Sciatic nerve (tissue), 2 donors: ENCODE results near the gene PRKN. TPM values are rescaled to one million over a fixed set of nuclear protein-coding genes. Genes with fewer than 3 reads are reported as not detected.

Source experiments
- ATAC-seq: fragments of 200-7000 bp; cut with Tn5 transposase; one replicate; pipeline ENCODE4 v1.9.1; 2020; ENCODE audit warnings: mild to moderate bottlenecking, moderate library complexity
- DNase-seq: peaks from one replicate; pipeline ENCODE4 v3.0.0-alpha.2; 2020; ENCODE audit warnings: low spot score
- intact Hi-C: fragments of 100-400 bp; cut with DNase I; formaldehyde crosslinking; loops from one replicate; pipeline ENCODE4 v1.14.2; 2022
- total RNA-seq: library from RNA; stranded (reverse); fragmentation: NEBNext Ultra II Directional; extraction: Animal tissue kit (Norgen Biotek cat#: 25700); gene quantifications from one replicate; pipeline ENCODE4 v1.2.1, GENCODE V29; 2021
- donor health status: DM: no; HTN: no; CAD: no.
- donor health status: DM: no; HTN: no; CAD: no.

Gene PRKN
- total RNA-seq, 1 donor from 2014 or later: 15.9 TPM

GRCh38 chr6:162076816-162077215 lies 650.8 kb downstream of the PRKN start:
- DNase-seq (no peak), ATAC-seq (no peak)
- intact Hi-C loops: no loop called here

- no peak for ATAC-seq
- DNase-seq: no peak
- intact Hi-C loops: no loop called here
These were observed 652.8 kb downstream of the PRKN start for GRCh38 chr6:162074641-162075275.

- intact Hi-C loops: no loop called here
- no peak for ATAC-seq
These were observed 656.9 kb downstream of the PRKN start for GRCh38 chr6:162070639-162071038.

GRCh38 chr6:162069995-162070394 lies 657.6 kb downstream of the PRKN start:
- intact Hi-C loops: no loop called here
- no peak for ATAC-seq
- DNase-seq: no peak

More at GRCh38 chr6:162070639-162071038, 656.9 kb downstream of the PRKN start:
- no peak for DNase-seq

- intact Hi-C loops: no loop called here
- ATAC-seq: no peak
These were observed 659.2 kb downstream of the PRKN start for GRCh38 chr6:162068340-162068739.

GRCh38 chr6:162063666-162064065 lies 663.9 kb downstream of the PRKN start:
- ATAC-seq (no peak), DNase-seq (no peak)
- intact Hi-C loops: no loop called here

More at GRCh38 chr6:162068340-162068739, 659.2 kb downstream of the PRKN start:
- DNase-seq: no peak

- intact Hi-C loops: no loop called here
- ATAC-seq (no peak), DNase-seq (no peak)
These were observed 669.2 kb downstream of the PRKN start for GRCh38 chr6:162058281-162058875.

GRCh38 chr6:162056745-162057144 lies 670.8 kb downstream of the PRKN start:
- DNase-seq (no peak), ATAC-seq (no peak)
- intact Hi-C loops: no loop called here

- ATAC-seq (no peak), DNase-seq (no peak)
- intact Hi-C loops: no loop called here
These were observed 671.5 kb downstream of the PRKN start for GRCh38 chr6:162056061-162056460.

GRCh38 chr6:162055365-162055764 lies 672.2 kb downstream of the PRKN start:
- DNase-seq (no peak), ATAC-seq (no peak)
- intact Hi-C loops: no loop called here

GRCh38 chr6:162053084-162053483 lies 674.5 kb downstream of the PRKN start:
- intact Hi-C loops: no loop called here
- DNase-seq (no peak), ATAC-seq (no peak)

GRCh38 chr6:162050579-162050978 lies 677.0 kb downstream of the PRKN start:
- intact Hi-C loops: no loop called here
- ATAC-seq: no peak

GRCh38 chr6:162046324-162046723 lies 681.2 kb downstream of the PRKN start:
- no peak for ATAC-seq
- intact Hi-C loops: no loop called here

More at GRCh38 chr6:162050579-162050978, 677.0 kb downstream of the PRKN start:
- DNase-seq: no peak

GRCh38 chr6:162032620-162033019 lies 694.9 kb downstream of the PRKN start:
- DNase-seq (no peak), ATAC-seq (no peak)
- intact Hi-C loops: no loop called here

More at GRCh38 chr6:162046324-162046723, 681.2 kb downstream of the PRKN start:
- DNase-seq: no peak

GRCh38 chr6:162029873-162030576 lies 697.5 kb downstream of the PRKN start:
- DNase-seq (no peak), ATAC-seq (no peak)
- intact Hi-C loops: no loop called here

- ATAC-seq (no peak), DNase-seq (no peak)
- intact Hi-C loops: no loop called here
These were observed 700.7 kb downstream of the PRKN start for GRCh38 chr6:162026843-162027242.

- ATAC-seq (no peak), DNase-seq (no peak)
- intact Hi-C loops: no loop called here
These were observed 701.5 kb downstream of the PRKN start for GRCh38 chr6:162026031-162026430.

GRCh38 chr6:162019349-162019748 lies 708.2 kb downstream of the PRKN start:
- ATAC-seq (no peak), DNase-seq (no peak)
- intact Hi-C loops: no loop called here

- no peak for ATAC-seq
- intact Hi-C loops: no loop called here
- no peak for DNase-seq
These were observed 710.0 kb downstream of the PRKN start for GRCh38 chr6:162017536-162017935.

GRCh38 chr6:162014069-162014811 lies 713.3 kb downstream of the PRKN start:
- no peak for ATAC-seq
- intact Hi-C loops: no loop called here
- no peak for DNase-seq
